Measurements from ENCODE around the gene RAX2. TPM values are rescaled to one million over a fixed set of nuclear protein-coding genes. Genes with fewer than 3 reads are reported as not detected.
"Not testable (repeated sequence)": the region's sequence is repeated elsewhere in the genome, so short reads cannot be mapped to it uniquely, and the experiment has no call there.

RAX2 gene
- polyA plus RNA-seq, 4 donors: 0.03 TPM; not detected in 3

DNA sequence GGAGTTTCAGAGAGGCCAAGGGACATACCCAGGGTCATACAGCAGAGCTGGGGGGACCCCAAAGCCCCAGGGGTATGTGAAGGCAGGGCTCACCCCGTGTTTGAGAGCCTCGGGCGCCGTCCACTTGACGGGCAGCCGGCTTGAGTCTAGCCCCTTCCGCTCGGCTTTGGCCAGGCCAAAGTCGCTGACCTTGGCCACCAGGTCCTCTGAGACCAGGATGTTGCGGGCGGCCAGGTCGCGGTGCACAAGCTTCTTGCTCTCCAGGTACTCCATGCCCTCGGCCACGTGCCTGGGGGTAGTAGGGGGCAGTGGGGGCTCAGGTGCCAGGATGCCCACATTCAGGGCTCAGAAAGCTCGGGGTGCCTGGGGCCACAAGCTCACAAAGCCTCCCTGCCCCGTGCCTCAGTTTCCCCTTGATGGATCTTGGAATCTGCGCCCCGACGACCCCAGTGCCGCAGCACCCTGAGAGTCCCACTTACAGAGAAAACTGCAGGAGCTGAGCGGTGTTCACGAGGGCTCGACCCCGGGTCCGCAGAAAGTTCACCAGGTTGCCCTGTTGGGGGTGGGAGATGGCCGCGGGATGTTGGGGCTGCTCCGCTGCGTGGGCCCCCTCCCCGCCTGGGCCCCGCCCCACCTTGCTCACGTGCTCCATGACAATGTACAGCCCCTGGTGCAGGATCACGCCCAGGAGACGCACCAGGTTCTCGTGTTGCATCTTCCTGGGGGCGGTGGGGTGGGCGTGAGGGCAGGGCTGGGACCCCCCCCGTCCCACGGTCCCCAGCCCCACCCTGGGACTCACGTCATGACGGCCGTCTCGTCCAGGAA is 7.1 kb upstream of the RAX2 start:
- DNase-seq (ENCODE audit: low read depth in 4 of 4, low spot score in 3 of 4): no peak

DNA sequence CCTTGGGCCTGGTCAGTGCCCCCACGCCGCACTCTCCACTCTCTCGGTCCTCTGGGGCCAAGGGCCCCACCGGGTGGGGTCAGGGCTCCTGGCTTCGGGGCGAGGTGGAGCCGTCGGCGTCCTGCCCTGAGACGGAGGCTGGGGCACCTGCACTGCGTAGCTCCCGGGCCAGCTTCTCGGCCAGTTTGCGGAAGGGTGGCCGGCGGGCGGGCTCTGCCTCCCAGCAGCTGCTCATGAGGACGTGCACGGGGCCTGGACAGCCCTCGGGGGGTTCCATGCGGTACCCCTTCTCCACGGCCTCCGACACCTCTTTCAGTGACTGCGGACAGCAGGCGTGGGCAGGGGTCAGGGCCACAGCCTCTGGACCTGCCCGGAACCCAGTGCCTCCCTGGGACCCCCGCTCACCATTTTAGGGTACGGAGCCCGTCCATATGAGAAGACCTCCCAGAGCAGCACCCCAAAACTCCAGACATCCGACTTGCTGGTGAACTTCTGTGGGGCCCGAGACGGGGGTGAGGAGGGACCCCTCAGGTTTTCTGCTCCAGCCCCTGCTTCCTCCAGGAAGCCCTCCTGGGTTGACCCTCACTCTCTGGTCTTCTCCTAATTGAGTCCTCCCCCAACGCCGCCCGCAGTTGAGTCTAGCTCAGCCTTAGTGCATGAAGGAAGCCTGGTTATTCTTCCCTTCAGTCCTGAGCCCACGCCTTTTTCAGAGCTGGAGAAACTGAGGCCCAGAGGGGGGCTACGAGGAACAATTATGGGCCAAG is 6.3 kb upstream of the RAX2 start:
- no peak for DNase-seq (ENCODE audit: low read depth in 4 of 4, low spot score in 3 of 4)

- no peak for DNase-seq (ENCODE audit: low read depth in 4 of 4, low spot score in 3 of 4)
Measured at GRCh38 chr19:3776479-3777040, 4.5 kb upstream of the RAX2 start.

GRCh38 chr19:3775831-3776230 is 3.8 kb upstream of the RAX2 start:
- DNase-seq (ENCODE audit: low read depth in 4 of 4, low spot score in 3 of 4): no peak

DNA sequence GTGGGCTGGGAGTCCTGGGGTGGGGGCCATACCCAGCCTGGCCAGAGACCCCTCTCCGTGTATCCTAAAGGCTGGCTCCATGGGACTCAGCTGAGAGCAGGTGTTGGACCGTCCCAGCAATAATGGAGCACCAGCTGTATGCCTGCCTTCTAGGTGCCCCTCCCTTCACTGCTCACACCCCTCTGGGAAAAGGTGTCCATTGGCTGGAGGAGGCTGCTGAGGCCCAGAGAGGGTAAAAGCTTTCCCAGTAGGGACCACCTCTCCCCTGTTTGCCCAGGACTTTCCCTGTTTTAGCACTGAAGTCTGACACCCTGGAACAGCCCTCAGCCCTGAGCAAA is 3.3 kb upstream of the RAX2 start:
- no peak for DNase-seq (ENCODE audit: low read depth in 4 of 4, low spot score in 3 of 4)

DNA sequence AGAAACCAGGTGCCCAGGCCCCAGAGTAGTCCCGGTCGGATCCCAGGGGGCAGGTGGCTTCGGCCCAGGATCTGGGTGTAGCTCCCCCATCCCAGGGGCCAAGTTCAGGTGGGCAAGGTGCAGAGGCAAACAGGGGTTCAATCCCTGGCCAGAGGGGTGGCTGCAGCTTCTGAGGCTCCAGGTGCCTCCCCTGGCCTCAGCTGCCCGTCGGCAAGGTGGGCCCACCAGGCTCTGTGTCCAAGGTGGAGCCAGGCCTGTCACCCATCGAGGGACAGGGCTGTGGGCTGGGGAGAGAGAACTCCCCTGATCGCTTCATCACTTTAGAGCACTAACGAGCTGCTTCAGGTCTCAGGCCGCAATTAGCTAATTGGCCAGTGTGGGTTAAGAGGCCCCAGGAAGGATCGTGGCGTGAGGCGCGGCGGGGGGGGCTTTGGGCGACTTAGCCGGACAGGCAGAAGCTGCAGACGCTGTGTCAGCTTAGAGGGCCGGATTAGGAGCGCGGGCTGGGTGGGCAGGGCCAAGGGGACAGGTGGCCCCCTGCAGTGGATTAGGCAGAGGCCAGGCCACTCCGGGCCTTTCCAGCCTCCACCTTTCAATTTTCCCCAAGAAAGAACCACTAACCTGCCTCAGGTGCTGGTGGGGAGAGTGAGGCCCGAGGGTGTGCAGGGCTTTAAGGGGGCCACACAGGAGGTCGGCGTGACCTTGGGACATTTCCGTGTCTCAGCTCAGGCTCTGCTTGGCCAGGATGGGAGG is 2.8 kb upstream of the RAX2 start:
- DNase-seq (ENCODE audit: low read depth in 4 of 4, low spot score in 3 of 4): no peak

GRCh38 chr19:3773814-3774515 is 1.9 kb upstream of the RAX2 start:
- no peak for DNase-seq (ENCODE audit: low read depth in 4 of 4, low spot score in 3 of 4)

- DNase-seq (ENCODE audit: low read depth in 4 of 4, low spot score in 3 of 4): no peak
Measured at GRCh38 chr19:3771000-3771905, 775 bp downstream of the RAX2 start.

DNA sequence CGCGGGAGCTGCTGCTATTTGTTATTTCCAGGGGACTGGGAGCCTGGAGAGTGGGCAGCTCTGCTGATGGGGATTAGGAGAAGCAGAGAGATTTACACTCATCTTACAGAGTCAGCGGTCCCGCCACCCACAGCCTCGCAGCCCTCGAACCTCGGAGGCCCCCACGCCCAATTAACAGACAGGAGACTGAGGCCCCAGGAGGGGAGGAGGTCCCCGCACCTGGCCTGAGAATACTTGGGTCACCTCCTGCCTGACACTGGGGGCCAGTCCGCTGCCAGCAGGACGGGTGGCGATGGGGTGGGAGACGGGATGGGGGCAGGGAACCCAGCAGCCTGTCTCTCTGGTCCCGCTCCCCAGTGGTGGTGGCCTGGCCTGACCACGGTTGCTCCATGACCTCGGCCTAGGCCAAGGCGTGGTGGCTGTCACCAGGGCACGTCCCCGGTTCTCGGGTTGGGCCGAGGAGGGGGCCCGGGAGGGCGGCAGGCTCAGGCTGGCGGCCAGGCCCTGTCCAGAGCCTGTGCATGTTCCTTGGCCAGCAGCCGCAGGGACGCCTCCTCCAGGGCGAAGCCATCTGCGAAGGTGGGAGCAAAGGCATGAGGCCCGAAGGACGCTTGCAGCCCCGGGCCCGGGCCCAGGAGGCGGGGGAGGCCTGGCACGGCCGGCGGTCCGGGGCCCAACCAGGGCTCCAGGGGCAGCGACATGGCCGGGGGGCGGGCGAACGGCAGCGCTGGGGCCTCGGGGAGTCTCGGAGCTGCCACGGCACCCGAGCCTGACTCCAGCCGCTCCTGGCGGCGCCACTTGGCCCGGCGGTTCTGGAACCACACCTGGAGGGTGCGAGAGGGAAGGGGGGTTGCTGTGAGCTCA is 1.7 kb downstream of the RAX2 start:
- no peak for DNase-seq (ENCODE audit: low read depth in 4 of 4, low spot score in 3 of 4)

DNA sequence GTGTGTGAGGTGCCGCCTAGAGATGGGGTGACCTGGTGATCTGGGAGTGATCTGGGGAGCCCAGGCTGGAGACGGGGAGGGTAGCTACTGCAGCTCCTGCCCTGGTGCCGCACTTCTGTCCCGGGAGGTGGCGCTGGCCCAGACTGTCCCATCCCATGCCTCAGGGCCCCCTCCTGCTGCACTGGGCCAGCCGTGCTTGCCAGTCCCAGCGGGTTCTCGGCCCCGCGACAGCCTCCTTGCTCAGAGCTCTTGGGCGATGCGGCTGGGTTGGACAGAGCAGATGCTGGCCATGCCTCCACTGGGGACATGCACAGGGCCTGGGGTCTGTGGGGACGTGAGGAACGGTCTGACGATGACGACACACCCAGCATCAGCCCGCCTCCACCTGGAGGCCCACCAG is 2.5 kb downstream of the RAX2 start:
- DNase-seq (ENCODE audit: low read depth in 4 of 4, low spot score in 3 of 4): no peak

DNA sequence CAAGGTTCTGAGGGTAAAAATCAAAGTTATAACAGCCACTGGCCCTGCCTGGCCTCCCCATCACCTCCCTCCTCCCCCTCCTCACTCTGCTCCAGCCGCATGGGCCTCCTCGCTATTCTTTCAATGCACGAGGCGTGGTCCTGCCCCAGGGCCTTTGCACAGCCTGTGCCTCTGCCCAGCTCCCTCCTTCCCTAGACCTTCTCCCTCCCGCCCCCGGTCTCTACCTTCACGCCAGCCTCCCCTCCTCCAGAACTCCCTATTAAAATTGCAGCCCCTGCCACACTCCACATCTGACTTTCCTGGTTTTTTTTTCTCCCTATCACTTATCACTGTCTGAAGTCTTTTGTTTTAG is 3.3 kb downstream of the RAX2 start:
- DNase-seq (ENCODE audit: low read depth in 4 of 4, low spot score in 3 of 4): no peak

- DNase-seq (ENCODE audit: low read depth in 4 of 4, low spot score in 3 of 4): no peak
Measured at GRCh38 chr19:3768015-3768747, 3.8 kb downstream of the RAX2 start.

- DNase-seq (ENCODE audit: low read depth in 4 of 4, low spot score in 3 of 4): no peak
Measured at GRCh38 chr19:3767050-3767449, 5.0 kb downstream of the RAX2 start.

DNA sequence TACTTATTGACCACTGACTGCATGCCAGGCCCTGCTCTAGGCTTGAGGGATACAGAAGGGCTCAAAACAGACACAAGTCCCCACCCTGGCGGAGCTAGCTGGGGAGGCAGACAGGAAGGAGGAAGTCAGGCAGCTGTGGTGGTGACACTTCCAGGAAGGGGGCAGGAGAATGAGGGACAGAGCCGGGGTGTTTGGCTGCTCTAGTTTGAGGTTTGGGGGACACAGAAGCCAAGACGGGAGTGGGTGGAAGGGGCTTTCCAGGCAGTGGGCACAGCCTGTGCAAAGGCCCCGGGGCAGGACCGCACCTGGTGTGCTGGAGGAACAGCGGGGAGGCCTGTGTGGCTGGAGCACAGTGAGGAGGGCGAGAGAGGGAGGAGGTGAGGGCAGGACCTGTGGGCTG is 5.5 kb downstream of the RAX2 start:
- DNase-seq (ENCODE audit: low read depth in 4 of 4, low spot score in 3 of 4): no peak

GRCh38 chr19:3765757-3766156 is 6.3 kb downstream of the RAX2 start:
- not testable (repeated sequence) for DNase-seq (ENCODE audit: low read depth in 4 of 4, low spot score in 3 of 4)

DNA sequence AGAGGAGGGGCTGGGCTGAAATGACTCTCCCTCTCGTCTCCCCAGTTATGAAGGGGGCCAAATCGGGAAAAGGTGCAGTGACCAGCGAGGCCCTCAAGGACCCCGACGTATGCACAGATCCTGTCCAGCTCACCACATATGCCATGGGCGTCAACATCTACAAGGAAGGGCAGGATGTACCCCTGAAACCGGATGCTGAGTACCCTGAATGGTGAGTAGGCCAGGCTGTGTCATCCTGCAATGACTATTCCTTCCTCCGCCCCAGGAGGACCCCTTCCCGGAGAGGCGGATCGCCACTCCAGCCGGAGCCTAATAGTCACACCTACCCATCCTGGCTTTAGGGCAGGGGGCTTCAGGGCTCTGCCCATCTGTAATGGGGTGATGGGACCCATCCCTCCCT is 6.9 kb downstream of the RAX2 start:
- no peak for DNase-seq (ENCODE audit: low read depth in 4 of 4, low spot score in 3 of 4)

GRCh38 chr19:3762501-3763459 is 9.2 kb downstream of the RAX2 start, which contains the start of gene MRPL54:
MRPL54 (plus strand) TSS chr19:3762682; CDS start chr19:3762701, 19 bp downstream.
- peak; percentile 99 to 100 (median 99) for DNase-seq (ENCODE audit: low read depth in 4 of 4, low spot score in 3 of 4)
